H9 (cell line): ENCODE measurements around the gene CEP112. TPM values are rescaled to one million over a fixed set of nuclear protein-coding genes. Genes with fewer than 3 reads are reported as not detected.

Experiments used
- DNase-seq: peaks from one replicate; pipeline ENCODE4 v3.0.0-alpha.2; 2017
- H2AFZ ChIP-seq: one replicate; pipeline ENCODE4 v1.6.1; 2013; ENCODE audit warnings: mild to moderate bottlenecking, low read length, control low read depth, moderate library complexity
- H2AK5ac ChIP-seq: 2 replicates; pipeline ENCODE4 v1.6.1; 2013; ENCODE audit warnings: low read length, control low read depth, mixed read lengths; ENCODE audit not compliant: insufficient read length
- H2BK120ac ChIP-seq: one replicate; pipeline ENCODE4 v1.6.1; 2013; ENCODE audit warnings: low read depth, mild to moderate bottlenecking, low read length, control low read depth, inconsistent platforms; ENCODE audit not compliant: poor library complexity, severe bottlenecking
- H2BK12ac ChIP-seq: 2 replicates; pipeline ENCODE4 v1.6.1; 2013; ENCODE audit warnings: low read length, control low read depth, mixed read lengths, low read depth; ENCODE audit not compliant: insufficient read length
- H2BK15ac ChIP-seq: 2 replicates; pipeline ENCODE4 v1.6.1; 2013; ENCODE audit warnings: low read depth, low read length, control low read depth
- H2BK20ac ChIP-seq: one replicate; pipeline ENCODE4 v1.6.1; 2013; ENCODE audit warnings: low read depth, mild to moderate bottlenecking, low read length, control low read depth, inconsistent platforms; ENCODE audit not compliant: poor library complexity, severe bottlenecking
- H2BK5ac ChIP-seq: 2 replicates; pipeline ENCODE4 v1.6.1; 2013; ENCODE audit warnings: low read length, control low read depth, mixed read lengths; ENCODE audit not compliant: insufficient read length
- H3K14ac ChIP-seq: 2 replicates; pipeline ENCODE4 v1.6.1; 2013; ENCODE audit warnings: low read length, control low read depth; ENCODE audit not compliant: insufficient read depth
- H3K18ac ChIP-seq: 2 replicates; pipeline ENCODE4 v1.6.1; 2013; ENCODE audit warnings: low read depth, mild to moderate bottlenecking, mixed read lengths, low read length, control low read depth; ENCODE audit not compliant: insufficient read length
- H3K23ac ChIP-seq: 2 replicates; pipeline ENCODE4 v1.6.1; 2013; ENCODE audit warnings: low read length, control low read depth, mixed read lengths, low read depth; ENCODE audit not compliant: insufficient read length
- H3K23me2 ChIP-seq: 2 replicates; pipeline ENCODE4 v1.6.1; 2013; ENCODE audit warnings: low read depth, mild to moderate bottlenecking, mixed read lengths, low read length, control low read depth; ENCODE audit not compliant: insufficient read length, poor library complexity, severe bottlenecking
- H3K27ac ChIP-seq: 2 replicates; pipeline ENCODE4 v1.5.1; 2013; ENCODE audit warnings: low read length, control low read depth, mixed read lengths, low read depth; ENCODE audit not compliant: insufficient read length
- H3K27me3 ChIP-seq: 2 replicates; pipeline ENCODE4 v1.6.1; 2013; ENCODE audit warnings: low read length, control low read depth, inconsistent platforms; ENCODE audit not compliant: insufficient read depth
- H3K4ac ChIP-seq: 2 replicates; pipeline ENCODE4 v1.6.1; 2013; ENCODE audit warnings: low read depth, mild to moderate bottlenecking, control low read depth, inconsistent platforms, low read length, moderate library complexity
- H3K4me1 ChIP-seq: 2 replicates; pipeline ENCODE4 v1.6.1; 2013; ENCODE audit warnings: low read length, control low read depth, inconsistent platforms; ENCODE audit not compliant: insufficient read depth
- H3K4me2 ChIP-seq: 2 replicates; pipeline ENCODE4 v1.6.1; 2013; ENCODE audit warnings: low read length, control low read depth, mixed read lengths; ENCODE audit not compliant: insufficient read length, insufficient read depth
- H3K56ac ChIP-seq: 2 replicates; pipeline ENCODE4 v1.6.1; 2013; ENCODE audit warnings: low read depth, mild to moderate bottlenecking, mixed read lengths, low read length, control low read depth; ENCODE audit not compliant: insufficient read length
- H3K79me1 ChIP-seq: 2 replicates; pipeline ENCODE4 v1.6.1; 2013; ENCODE audit warnings: low read depth, mild to moderate bottlenecking, moderate library complexity, low read length, control low read depth, inconsistent platforms; ENCODE audit not compliant: insufficient read depth, poor library complexity, severe bottlenecking
- H3K79me2 ChIP-seq: 2 replicates; pipeline ENCODE4 v1.6.1; 2013; ENCODE audit warnings: low read length, control low read depth, inconsistent platforms; ENCODE audit not compliant: insufficient read depth
- H3K9ac ChIP-seq: 2 replicates; pipeline ENCODE4 v1.6.1; 2013; ENCODE audit warnings: low read length, control low read depth, mixed read lengths; ENCODE audit not compliant: insufficient read length; ENCODE audit errors: extremely low read depth
- H3K9me3 ChIP-seq: one replicate; pipeline ENCODE4 v1.6.1; 2013; ENCODE audit warnings: low read depth, low read length, inconsistent platforms; ENCODE audit not compliant: control insufficient read depth
- H3T11ph ChIP-seq: one replicate; pipeline ENCODE4 v1.6.1; 2013; ENCODE audit warnings: mild to moderate bottlenecking, low read length, control low read depth, inconsistent platforms
- H4K20me1 ChIP-seq: one replicate; pipeline ENCODE4 v1.6.1; 2013; ENCODE audit not compliant: control insufficient read depth, insufficient read length, insufficient read depth
- H4K5ac ChIP-seq: 2 replicates; pipeline ENCODE4 v1.6.1; 2013; ENCODE audit warnings: low read depth, mild to moderate bottlenecking, mixed read lengths, low read length, control low read depth; ENCODE audit not compliant: insufficient read length
- H4K8ac ChIP-seq: replicated peaks from 2 replicates; pipeline ENCODE4 v1.6.1; 2013; ENCODE audit warnings: low read length, control low read depth, mixed read lengths, low read depth; ENCODE audit not compliant: insufficient read length
- H4K91ac ChIP-seq: 2 replicates; pipeline ENCODE4 v1.6.1; 2013; ENCODE audit warnings: low read depth, mild to moderate bottlenecking, moderate library complexity, mixed read lengths, low read length, control low read depth; ENCODE audit not compliant: insufficient read length
- H3K27ac Mint-ChIP-seq, 3 experiments: 2 replicates in 2 of 3; 3 replicates in 1 of 3; pipeline ENCODE4 v1.8.0; 2020 to 2021; ENCODE audit warnings: mixed read lengths in 3 of 3, mild to moderate bottlenecking in 1 of 3, moderate library complexity in 1 of 3
- H3K27me3 Mint-ChIP-seq: 2 replicates; pipeline ENCODE4 v1.8.0; 2021; ENCODE audit warnings: low read depth, mild to moderate bottlenecking, moderate library complexity, mixed read lengths
- H3K36me3 Mint-ChIP-seq, 3 experiments: 2 replicates in 2 of 3; 3 replicates in 1 of 3; pipeline ENCODE4 v1.8.0; 2020 to 2021; ENCODE audit warnings: low read depth in 3 of 3, mixed read lengths in 3 of 3; ENCODE audit not compliant: insufficient read depth in 1 of 3
- H3K4me1 Mint-ChIP-seq, 2 experiments: 2 replicates each; pipeline ENCODE4 v1.8.0; 2020; ENCODE audit warnings: mixed read lengths in 2 of 2
- H3K4me3 Mint-ChIP-seq, 2 experiments: 2 replicates in 1 of 2; 3 replicates in 1 of 2; pipeline ENCODE4 v1.8.0; 2020 to 2021; ENCODE audit warnings: mild to moderate bottlenecking in 2 of 2, mixed read lengths in 2 of 2, moderate library complexity in 1 of 2
- H3K9me3 Mint-ChIP-seq, 2 experiments: 2 replicates in 1 of 2; 3 replicates in 1 of 2; pipeline ENCODE4 v1.8.0; 2020; ENCODE audit warnings: mild to moderate bottlenecking in 2 of 2, mixed read lengths in 2 of 2, moderate library complexity in 1 of 2
- WGBS: extraction: QIAGEN DNeasy Blood & Tissue Kit; methylation state at CpG from one replicate; pipeline ENCODE4 v1.1.7; 2013; ENCODE audit warnings: missing lambda C conversion rate, low lambda C conversion rate, mixed read lengths; ENCODE audit not compliant: insufficient read length; ENCODE audit errors: extremely low coverage; 5-methylcytosine and 5-hydroxymethylcytosine counted together
- total RNA-seq: library from RNA; stranded (reverse); gene quantifications from 2 replicates; pipeline ENCODE4 v1.2.1, GENCODE V29; 2021
- TF ChIP-seq, protein P1 (sequence below): fragments of 200-600 bp; sonication (generic); conservative IDR thresholded peaks from 3 replicates; pipeline ENCODE4 v1.8.0; 2021; ENCODE audit warnings: antibody characterized with exemption, mild to moderate bottlenecking

CEP112 gene
- total RNA-seq, 1 experiment from 2014 or later = 5.4 TPM

DNA sequence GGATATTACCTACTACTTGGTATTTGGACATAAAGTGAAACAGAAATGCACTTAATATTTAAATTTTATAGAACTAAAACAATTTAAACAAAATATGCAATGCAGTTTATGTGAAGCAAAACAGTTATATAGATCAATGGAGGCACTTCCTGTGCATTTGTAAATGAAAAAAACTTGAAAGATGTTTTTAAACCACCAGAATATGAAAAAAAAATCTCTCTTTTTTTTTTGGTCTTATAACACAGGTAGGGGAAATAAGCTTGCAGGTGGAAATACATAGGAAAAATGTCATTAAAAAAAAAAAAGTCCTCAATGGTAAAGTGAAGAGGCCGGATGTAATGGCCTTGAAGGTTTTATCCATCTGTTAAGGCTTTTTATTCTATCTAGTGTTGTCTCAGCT, 450.2 kb downstream of the CEP112 start:
- Histone ChIP-seq H2BK120ac (no peak overlapping the region), H4K91ac (no peak overlapping the region), H4K5ac (no peak overlapping the region), H3K27ac (no peak overlapping the region), H2AFZ (no peak overlapping the region), H3K4me1 (peaks cover 2% of the 10 kb centered on the region), H3K9ac (no peak overlapping the region), H3K14ac (no peak overlapping the region), H2BK15ac (no peak overlapping the region), H3K9me3 (no peaks in the 10 kb centered on the region), H3K4me2 (no peak overlapping the region), H3T11ph (no peak overlapping the region), H2BK20ac (no peak overlapping the region), H3K79me2 (no peaks in the 10 kb centered on the region), H3K23me2 (no peaks in the 10 kb centered on the region), H3K27me3 (no peaks in the 10 kb centered on the region), H2AK5ac (no peak overlapping the region), H3K18ac (no peak overlapping the region), H3K23ac (no peak overlapping the region), H3K79me1 (no peaks in the 10 kb centered on the region), H2BK12ac (no peak overlapping the region), H4K20me1 (no peaks in the 10 kb centered on the region), H4K8ac (no peak overlapping the region), H3K56ac (no peak overlapping the region), H3K4ac (no peak overlapping the region), H2BK5ac (no peak overlapping the region)
- no CpG with 5 or more reads among the region's 1 CpG for WGBS
- H3K4me3 Mint-ChIP-seq = no peak overlapping the region
- H3K27me3 Mint-ChIP-seq = no peaks in the 10 kb centered on the region
- TF ChIP-seq, protein P1, sequence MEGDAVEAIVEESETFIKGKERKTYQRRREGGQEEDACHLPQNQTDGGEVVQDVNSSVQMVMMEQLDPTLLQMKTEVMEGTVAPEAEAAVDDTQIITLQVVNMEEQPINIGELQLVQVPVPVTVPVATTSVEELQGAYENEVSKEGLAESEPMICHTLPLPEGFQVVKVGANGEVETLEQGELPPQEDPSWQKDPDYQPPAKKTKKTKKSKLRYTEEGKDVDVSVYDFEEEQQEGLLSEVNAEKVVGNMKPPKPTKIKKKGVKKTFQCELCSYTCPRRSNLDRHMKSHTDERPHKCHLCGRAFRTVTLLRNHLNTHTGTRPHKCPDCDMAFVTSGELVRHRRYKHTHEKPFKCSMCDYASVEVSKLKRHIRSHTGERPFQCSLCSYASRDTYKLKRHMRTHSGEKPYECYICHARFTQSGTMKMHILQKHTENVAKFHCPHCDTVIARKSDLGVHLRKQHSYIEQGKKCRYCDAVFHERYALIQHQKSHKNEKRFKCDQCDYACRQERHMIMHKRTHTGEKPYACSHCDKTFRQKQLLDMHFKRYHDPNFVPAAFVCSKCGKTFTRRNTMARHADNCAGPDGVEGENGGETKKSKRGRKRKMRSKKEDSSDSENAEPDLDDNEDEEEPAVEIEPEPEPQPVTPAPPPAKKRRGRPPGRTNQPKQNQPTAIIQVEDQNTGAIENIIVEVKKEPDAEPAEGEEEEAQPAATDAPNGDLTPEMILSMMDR = no peak
- H3K4me1 Mint-ChIP-seq = peaks cover 15 to 23% of the 10 kb centered on the region in 2 experiments
- H3K27ac Mint-ChIP-seq = no peak overlapping the region
- no peak for DNase-seq
- H3K36me3 Mint-ChIP-seq = peaks cover 0 to 6% (median 0%) of the 10 kb centered on the region in 3 experiments; a peak in 3 of 7 replicates
- peaks cover 2 to 8% of the 10 kb centered on the region in 2 experiments; a peak in 3 of 5 replicates for H3K9me3 Mint-ChIP-seq
